GM12878 (cell line): ENCODE results near the gene AKAP13.
"Not testable (repeated sequence)": the region's sequence is repeated elsewhere in the genome, so short reads cannot be mapped to it uniquely, and the experiment has no call there.

Experiments
- CTCF ChIP-seq, 3 experiments: IDR thresholded peaks in 2 of 3; conservative IDR thresholded peaks in 1 of 3; 2 replicates each; pipeline ENCODE4 v1.5.1; 2011; ENCODE audit warnings: low read depth in 3 of 3, low read length in 3 of 3, mild to moderate bottlenecking in 3 of 3, control low read depth in 2 of 3, moderate library complexity in 2 of 3, inconsistent platforms in 1 of 3, mixed read lengths in 1 of 3; ENCODE audit not compliant: control insufficient read depth in 2 of 3, insufficient read depth in 1 of 3; ENCODE audit errors: extremely low read depth in 1 of 3
- NRF1 ChIP-seq: conservative IDR thresholded peaks from 2 replicates; pipeline ENCODE4 v1.6.1; 2011; ENCODE audit warnings: mild to moderate bottlenecking, low read depth, low read length, improper control_type of control experiment
- RFX5 ChIP-seq: IDR thresholded peaks from 2 replicates; pipeline ENCODE4 v1.6.1; 2011; ENCODE audit warnings: low read depth, low read length, improper control_type of control experiment

DNA sequence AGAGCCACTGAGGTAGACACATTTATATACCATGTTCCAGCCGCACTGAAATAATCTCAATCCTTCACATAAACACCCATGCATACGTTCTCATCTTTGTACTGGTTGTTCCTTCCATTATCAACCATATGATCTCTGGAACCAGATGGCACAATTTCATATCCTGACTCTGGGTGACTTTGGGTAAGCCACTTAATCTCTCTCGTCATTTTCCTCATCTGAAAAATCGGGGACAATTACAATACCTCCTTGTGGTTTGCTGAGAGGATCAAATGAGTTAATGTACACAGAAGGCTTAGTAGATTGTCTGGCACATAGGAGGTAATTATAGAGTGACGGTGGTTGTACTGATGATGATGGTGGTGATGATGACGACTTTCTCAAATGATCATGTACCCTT lies 38.2 kb upstream of the AKAP13 start:
- TF ChIP-seq RFX5; CTCF (IDR thresholded peaks at IDR 0.05 in 2 of 3, conservative IDR thresholded peaks at IDR 0.05 in 1 of 3; ENCODE audit: control insufficient read depth in 2 of 3, extremely low read depth in 1 of 3, insufficient read depth in 1 of 3, low read depth in 3 of 3, low read length in 3 of 3); NRF1: not testable (repeated sequence)
